DOHH2 (cell line): ENCODE measurements around the gene MROH8.

Source experiments
- H3F3A ChIP-seq: fragments of 200-600 bp; sonication (generic), shearing (Covaris generic); 2 replicates; pipeline ENCODE4 v1.6.0; 2016; ENCODE audit warnings: antibody characterized with exemption, mild to moderate bottlenecking; ENCODE audit not compliant: control insufficient read depth, insufficient read depth
- H3K27ac ChIP-seq: fragments of 200-600 bp; sonication (generic); 2 replicates; pipeline ENCODE4 v1.5.1; 2014; ENCODE audit warnings: low read depth, mild to moderate bottlenecking, low read length, moderate library complexity
- H3K27me3 ChIP-seq: fragments of 200-600 bp; sonication (generic); 2 replicates; pipeline ENCODE4 v1.6.1; 2014; ENCODE audit warnings: mild to moderate bottlenecking, low read length, mixed read lengths; ENCODE audit not compliant: control insufficient read depth
- H3K36me3 ChIP-seq: fragments of 200-600 bp; sonication (generic); 2 replicates; pipeline ENCODE4 v1.6.1; 2014; ENCODE audit warnings: mild to moderate bottlenecking, low read length, moderate library complexity, mixed read lengths; ENCODE audit not compliant: control insufficient read depth
- H3K4me1 ChIP-seq: fragments of 200-600 bp; sonication (generic); 2 replicates; pipeline ENCODE4 v1.6.1; 2014; ENCODE audit warnings: mild to moderate bottlenecking, low read length, mixed read lengths; ENCODE audit not compliant: control insufficient read depth
- H3K4me2 ChIP-seq: fragments of 200-600 bp; sonication (generic); 2 replicates; pipeline ENCODE4 v1.6.0; 2014; ENCODE audit warnings: mild to moderate bottlenecking, low read length, moderate library complexity
- H3K4me3 ChIP-seq: fragments of 200-600 bp; sonication (generic); 2 replicates; pipeline ENCODE4 v1.5.1; 2014; ENCODE audit warnings: mild to moderate bottlenecking, low read length, mixed read lengths
- H3K79me2 ChIP-seq: fragments of 200-600 bp; sonication (generic); 2 replicates; pipeline ENCODE4 v1.6.1; 2014; ENCODE audit warnings: mild to moderate bottlenecking, low read length, mixed read lengths; ENCODE audit not compliant: control insufficient read depth
- H3K9me2 ChIP-seq: fragments of 200-600 bp; sonication (generic); replicated peaks from 2 replicates; pipeline ENCODE4 v1.6.1; 2014; ENCODE audit warnings: mild to moderate bottlenecking, low read length, mixed read lengths; ENCODE audit not compliant: control insufficient read depth
- H3K9me3 ChIP-seq: fragments of 200-600 bp; sonication (generic); 2 replicates; pipeline ENCODE4 v1.6.1; 2014; ENCODE audit warnings: antibody characterized with exemption, low read length, mixed read lengths; ENCODE audit not compliant: control insufficient read depth, insufficient read depth
- H4K20me1 ChIP-seq: fragments of 200-600 bp; sonication (generic); 2 replicates; pipeline ENCODE4 v1.6.0; 2014; ENCODE audit warnings: low read depth, mild to moderate bottlenecking, antibody characterized with exemption, low read length, moderate library complexity; ENCODE audit not compliant: control insufficient read depth, insufficient read depth
- EZH2phosphoT487 ChIP-seq: fragments of 200-600 bp; sonication (generic); IDR thresholded peaks from 2 replicates; pipeline ENCODE4 v1.6.1; 2017; ENCODE audit warnings: borderline replicate concordance, mild to moderate bottlenecking, antibody characterized with exemption, low read length, moderate library complexity, mixed read lengths
- TF ChIP-seq, protein P1 (sequence below): fragments of 200-600 bp; sonication (generic); IDR thresholded peaks from one replicate; pipeline ENCODE4 v1.5.1; 2014; ENCODE audit warnings: antibody characterized with exemption, mild to moderate bottlenecking, low read depth, low read length; ENCODE audit not compliant: poor library complexity, severe bottlenecking

MROH8 gene

GRCh38 chr20:37226889-37227288 lies 47.5 kb upstream of the MROH8 start:
- Histone ChIP-seq H3K9me2 (no peaks in the 10 kb centered on the region), H3K79me2 (no peaks in the 10 kb centered on the region), H3K4me1 (no peaks in the 10 kb centered on the region), H3K4me3 (no peak overlapping the region), H3K36me3 (peaks cover 100% of the 10 kb centered on the region), H3K27me3 (no peaks in the 10 kb centered on the region), H3K9me3 (no peaks in the 10 kb centered on the region), H4K20me1 (no peaks in the 10 kb centered on the region), H3K27ac (no peak overlapping the region), H3F3A (no peaks in the 10 kb centered on the region), H3K4me2 (no peak overlapping the region)
- TF ChIP-seq, protein P1, sequence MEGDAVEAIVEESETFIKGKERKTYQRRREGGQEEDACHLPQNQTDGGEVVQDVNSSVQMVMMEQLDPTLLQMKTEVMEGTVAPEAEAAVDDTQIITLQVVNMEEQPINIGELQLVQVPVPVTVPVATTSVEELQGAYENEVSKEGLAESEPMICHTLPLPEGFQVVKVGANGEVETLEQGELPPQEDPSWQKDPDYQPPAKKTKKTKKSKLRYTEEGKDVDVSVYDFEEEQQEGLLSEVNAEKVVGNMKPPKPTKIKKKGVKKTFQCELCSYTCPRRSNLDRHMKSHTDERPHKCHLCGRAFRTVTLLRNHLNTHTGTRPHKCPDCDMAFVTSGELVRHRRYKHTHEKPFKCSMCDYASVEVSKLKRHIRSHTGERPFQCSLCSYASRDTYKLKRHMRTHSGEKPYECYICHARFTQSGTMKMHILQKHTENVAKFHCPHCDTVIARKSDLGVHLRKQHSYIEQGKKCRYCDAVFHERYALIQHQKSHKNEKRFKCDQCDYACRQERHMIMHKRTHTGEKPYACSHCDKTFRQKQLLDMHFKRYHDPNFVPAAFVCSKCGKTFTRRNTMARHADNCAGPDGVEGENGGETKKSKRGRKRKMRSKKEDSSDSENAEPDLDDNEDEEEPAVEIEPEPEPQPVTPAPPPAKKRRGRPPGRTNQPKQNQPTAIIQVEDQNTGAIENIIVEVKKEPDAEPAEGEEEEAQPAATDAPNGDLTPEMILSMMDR: no peak
- TF ChIP-seq EZH2phosphoT487: no peak

- no peak overlapping the region for H3K4me3 ChIP-seq
- H3K9me2 ChIP-seq: no peaks in the 10 kb centered on the region
- no peaks in the 10 kb centered on the region for H3F3A ChIP-seq
- no peaks in the 10 kb centered on the region for H3K4me1 ChIP-seq
- H4K20me1 ChIP-seq: no peaks in the 10 kb centered on the region
- H3K27ac ChIP-seq: no peak overlapping the region
- TF ChIP-seq EZH2phosphoT487: no peak
- TF ChIP-seq, protein P1: no peak
- no peaks in the 10 kb centered on the region for H3K79me2 ChIP-seq
- H3K4me2 ChIP-seq: no peak overlapping the region
- no peaks in the 10 kb centered on the region for H3K27me3 ChIP-seq
- no peaks in the 10 kb centered on the region for H3K9me3 ChIP-seq
- H3K36me3 ChIP-seq: peaks cover 97% of the 10 kb centered on the region
These were observed 45.8 kb upstream of the MROH8 start for GRCh38 chr20:37225146-37225545.

DNA sequence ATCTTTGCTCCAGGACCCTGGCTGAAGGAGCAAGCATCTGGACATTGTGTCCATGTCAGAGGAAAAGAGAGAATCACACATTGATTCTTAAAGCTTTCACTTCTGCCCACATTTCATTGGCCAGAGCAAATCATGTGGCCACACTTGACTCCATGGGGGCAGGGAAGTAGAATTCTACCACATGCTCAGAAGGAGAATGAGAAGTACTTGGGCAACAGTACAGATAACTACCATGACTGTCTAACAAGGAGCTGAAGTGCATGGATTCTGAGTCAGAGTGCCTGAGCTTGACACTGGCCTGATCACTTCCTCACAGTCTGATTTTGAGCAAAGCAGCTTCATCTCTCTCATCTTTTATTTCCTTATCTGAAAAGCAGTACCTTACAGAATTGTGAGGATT lies 43.7 kb upstream of the MROH8 start:
- Histone ChIP-seq H3K9me2 (no peaks in the 10 kb centered on the region), H3K27me3 (no peaks in the 10 kb centered on the region), H3K79me2 (peaks cover 3% of the 10 kb centered on the region; the same call in 1 of the 2 replicates), H3K36me3 (peaks cover 96% of the 10 kb centered on the region), H3K27ac (no peak overlapping the region), H3F3A (no peaks in the 10 kb centered on the region), H3K4me1 (no peaks in the 10 kb centered on the region), H3K4me3 (no peak overlapping the region), H4K20me1 (no peaks in the 10 kb centered on the region), H3K4me2 (no peak overlapping the region), H3K9me3 (no peaks in the 10 kb centered on the region)
- TF ChIP-seq, protein P1: no peak
- no peak for TF ChIP-seq EZH2phosphoT487
